HG02884 (cell line): ENCODE data around the gene TXNDC11.

Experiments used
- ATAC-seq: cut with Tn5 transposase; IDR thresholded peaks from one replicate; pipeline ENCODE4 v1.9.1; 2021; ENCODE audit warnings: mild to moderate bottlenecking, moderate library complexity; ENCODE audit not compliant: unreplicated experiment

TXNDC11 gene

GRCh38 chr16:11691771-11692170 is 50.9 kb downstream of the TXNDC11 start:
- ATAC-seq: no peak

GRCh38 chr16:11691235-11691634 is 51.4 kb downstream of the TXNDC11 start:
- ATAC-seq: no peak

DNA sequence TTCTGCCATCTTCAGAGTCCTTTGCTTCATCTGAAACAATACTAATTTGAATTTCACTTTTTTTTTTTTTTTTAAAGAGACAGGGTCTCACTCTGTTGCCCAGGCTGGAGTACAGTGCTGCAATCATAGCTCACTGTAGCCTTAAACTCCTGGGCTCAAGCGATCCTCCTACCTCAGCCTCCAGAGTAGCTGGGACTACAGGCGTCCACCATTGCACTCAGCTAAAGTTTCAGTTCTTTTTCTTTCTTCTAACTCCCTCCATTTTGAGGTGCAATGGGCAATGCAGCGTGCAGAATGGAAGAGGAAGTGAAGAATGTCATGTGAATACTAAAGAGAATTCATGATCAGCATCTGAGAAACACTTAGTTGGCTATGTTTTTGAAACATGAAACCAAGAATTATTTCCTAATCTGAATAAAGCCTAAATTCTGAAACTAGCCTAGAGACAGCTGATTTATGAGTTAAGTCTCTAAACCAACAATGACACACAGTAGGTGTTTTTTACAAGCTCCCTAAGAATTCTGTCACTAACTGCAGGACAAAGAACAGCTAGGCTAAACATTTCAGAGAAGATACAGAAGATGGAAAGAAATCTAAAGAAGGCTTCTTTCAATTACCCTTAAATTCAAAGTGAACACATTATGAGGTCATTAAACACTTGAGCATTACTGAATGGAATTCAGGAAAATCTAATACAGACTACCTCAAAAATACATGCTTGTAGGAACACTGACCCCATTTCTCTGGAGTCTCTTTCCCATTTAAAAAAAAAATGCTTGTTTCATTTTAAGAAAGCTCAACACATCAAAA is 53.4 kb downstream of the TXNDC11 start:
- peak; percentile 72 for ATAC-seq

DNA sequence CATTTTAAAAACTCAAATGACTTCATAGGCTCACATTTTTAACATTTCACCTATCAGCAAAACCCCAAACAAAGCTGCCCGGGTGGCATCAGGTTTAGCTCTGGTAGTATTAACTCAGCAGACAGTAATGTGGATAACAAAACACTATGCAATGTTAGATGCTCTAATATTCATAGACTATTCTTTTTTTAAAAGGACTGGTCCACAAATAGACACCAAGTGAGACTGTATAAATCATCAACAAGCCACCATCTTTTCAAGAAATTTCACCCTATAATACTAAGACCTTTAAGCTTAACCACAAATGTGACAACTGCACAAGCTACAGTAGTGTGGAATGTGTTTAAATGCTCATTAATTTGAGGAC is 54.2 kb downstream of the TXNDC11 start:
- ATAC-seq: no peak

DNA sequence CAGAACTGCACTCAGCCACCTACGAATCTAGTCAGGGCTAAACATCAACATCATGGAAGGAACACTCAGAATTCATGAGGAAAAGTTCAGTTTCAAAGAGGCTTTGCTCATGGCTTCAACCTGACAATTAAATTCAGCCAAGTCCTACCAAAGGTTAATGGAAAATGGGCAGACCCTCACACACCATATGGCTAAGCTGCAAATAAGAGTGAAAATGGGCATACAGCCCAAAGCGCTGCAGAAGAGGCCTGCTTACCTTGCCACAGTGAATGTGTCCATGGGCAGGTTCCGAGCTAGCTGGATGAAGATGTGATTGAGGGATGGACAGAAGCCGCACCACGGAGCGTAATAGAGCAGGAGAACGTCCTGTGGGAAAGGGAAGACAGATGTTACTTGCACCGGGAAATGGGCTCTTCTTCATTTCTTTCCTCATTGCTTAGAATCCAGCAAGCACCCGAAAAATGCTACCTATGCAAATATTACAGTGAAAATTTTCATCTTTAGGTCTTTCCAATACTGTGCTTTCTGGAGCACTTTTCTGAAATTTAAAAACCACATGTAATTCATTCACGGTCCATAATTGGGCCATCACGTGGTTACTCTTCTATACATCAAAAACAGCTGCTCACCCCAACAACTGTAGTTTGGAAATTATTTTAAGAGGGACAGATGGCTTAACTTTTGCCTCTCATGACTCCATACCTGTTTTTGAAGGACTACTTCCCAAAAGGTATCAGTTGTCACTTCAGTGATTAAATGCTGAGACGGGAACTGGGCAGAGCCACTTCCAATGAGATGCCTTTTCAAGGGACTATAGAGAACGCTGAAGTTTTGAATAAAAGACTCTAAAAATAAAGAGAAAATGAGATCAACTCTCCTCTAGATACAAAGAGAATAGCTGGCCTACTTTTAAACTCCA is 54.8 kb downstream of the TXNDC11 start:
- ATAC-seq: no peak

DNA sequence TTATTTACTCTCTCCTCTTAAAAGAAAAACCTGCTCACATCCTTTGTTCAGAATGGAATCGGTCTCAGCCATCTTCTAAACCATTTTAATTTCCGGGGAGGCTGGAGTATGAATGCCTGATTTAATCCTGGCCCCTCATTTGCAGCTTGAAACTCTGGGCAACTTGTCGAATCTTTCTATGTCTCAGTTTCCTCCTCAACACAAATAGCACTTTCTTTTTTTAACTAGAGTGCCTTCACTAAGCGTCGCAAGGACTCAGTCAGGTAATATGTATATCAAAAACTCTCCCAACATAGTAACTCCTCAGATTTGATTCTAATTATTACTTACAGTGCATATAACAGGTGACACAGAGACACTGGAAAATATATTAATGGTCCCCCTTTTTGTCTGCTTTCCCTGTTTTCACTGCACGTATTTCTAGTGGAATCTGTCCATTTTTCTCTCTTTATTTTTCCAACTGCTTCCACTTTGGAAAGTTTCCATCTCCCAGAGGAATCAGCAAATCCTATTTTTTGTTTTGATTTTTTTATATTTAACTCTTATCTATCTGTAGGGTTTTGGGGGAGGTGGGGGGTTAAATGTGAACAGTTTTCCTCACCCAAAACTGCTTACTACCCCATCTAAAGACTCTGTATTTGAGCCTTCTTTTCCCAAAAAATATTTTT is 55.8 kb downstream of the TXNDC11 start:
- no peak for ATAC-seq

- ATAC-seq: no peak
Measured at GRCh38 chr16:11685844-11686618, 56.6 kb downstream of the TXNDC11 start.

DNA sequence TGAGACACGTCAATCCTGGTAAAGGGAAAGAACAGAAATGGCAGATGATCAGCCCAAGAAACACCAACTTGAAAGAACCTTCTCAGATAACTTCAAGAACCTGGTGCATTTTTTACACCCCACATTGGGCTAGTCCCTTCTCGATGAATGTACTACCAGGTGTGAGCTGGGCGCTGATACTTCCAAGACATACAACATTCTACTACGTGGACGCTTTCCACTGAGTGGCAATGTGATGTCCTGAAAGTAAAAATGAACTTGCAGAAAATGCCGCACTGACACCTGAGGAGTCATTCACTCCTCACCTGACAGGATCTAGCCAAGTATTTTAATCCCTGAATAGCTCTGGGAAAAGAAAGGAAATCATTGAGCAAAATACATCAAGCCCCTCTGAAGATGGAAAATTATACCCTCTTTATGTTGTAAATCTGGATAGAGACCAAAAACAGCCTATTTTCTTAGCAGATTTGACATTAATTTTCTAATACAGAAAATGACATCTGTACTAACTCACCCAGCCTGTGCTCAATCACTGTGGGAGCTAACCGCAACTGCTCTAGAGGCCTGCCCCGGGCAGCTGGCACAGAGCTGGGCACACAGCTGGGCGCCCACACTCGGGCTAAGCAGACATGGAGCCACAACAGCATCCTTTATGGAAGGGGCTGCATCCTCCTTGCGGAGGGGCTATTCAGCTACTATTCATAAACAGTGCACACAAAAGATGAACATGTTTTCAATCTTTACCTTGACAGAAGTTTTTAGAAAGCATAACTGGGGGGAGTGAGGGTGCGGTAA is 58.2 kb downstream of the TXNDC11 start:
- no peak for ATAC-seq

DNA sequence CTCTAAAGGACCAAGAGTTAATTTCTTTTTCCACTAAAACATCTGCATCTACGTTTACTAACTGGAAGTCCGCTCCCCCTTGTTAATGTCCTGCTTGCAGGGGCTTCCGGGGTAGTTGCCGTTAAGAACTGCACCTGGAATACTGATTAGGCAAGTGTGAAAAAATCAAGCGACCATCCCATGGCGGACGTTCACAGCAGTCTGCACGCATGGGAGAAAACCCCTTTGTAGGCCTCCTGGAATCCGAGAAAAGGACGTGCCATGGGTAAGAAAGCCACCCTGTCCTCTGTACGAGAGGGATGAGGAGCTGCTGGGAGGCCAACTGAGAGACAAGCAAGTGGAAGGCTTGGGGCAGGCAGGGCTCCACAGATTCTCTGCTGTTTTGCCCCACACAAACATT is 59.5 kb downstream of the TXNDC11 start:
- ATAC-seq: no peak

- no peak for ATAC-seq
Measured at GRCh38 chr16:11682655-11683096, 60.0 kb downstream of the TXNDC11 start.

DNA sequence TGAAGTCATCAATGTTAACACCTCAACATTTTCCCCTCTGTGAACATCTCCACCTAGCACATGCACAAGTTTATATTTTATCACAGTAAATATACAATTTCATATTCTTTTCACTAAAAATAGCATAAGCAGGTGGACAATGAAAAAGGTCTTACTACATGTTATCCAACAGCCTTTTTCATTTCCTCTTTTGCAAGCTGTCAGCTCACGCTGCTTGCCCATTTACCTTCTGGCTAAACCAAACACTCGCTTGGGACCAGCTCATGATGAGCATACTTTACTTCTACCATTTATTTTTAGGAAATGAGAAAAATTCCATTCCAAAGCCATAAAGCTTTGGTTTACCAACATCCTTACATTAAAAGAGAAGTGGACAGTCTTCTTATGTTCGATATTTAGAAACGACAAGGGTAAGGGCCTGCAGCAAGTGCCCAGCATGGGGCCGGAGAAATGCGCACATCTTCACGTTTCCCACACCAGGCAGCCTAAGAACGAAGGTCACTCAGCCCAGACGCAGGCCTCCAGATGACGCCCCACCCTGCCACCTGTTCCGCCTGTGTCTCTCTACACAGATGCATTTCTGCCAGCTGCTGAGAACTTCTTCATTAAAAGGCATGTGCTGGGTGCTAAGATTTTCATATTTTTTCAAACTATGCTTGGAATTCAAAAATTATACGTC is 60.5 kb downstream of the TXNDC11 start:
- no peak for ATAC-seq

DNA sequence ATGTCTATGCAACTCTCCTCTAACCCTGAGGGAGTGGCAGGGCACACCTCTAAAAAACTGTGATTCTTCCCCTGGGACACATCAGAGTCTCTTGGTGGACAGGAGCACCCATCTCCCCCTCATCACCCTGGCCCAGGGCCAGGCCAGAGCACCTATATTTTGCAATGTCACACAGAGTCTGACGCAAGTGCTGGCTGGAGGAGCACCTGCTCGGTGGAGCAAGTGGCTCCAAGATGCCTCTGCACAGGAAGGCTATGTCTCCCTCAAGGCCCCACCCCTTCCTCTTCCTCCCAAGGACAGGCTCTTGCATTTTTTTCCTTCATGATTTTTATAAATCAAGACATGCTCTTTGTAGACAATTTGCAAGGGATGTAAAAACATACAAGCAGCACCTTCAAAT is 61.1 kb downstream of the TXNDC11 start:
- no peak for ATAC-seq

- ATAC-seq: no peak
Measured at GRCh38 chr16:11679941-11680911, 62.4 kb downstream of the TXNDC11 start.

DNA sequence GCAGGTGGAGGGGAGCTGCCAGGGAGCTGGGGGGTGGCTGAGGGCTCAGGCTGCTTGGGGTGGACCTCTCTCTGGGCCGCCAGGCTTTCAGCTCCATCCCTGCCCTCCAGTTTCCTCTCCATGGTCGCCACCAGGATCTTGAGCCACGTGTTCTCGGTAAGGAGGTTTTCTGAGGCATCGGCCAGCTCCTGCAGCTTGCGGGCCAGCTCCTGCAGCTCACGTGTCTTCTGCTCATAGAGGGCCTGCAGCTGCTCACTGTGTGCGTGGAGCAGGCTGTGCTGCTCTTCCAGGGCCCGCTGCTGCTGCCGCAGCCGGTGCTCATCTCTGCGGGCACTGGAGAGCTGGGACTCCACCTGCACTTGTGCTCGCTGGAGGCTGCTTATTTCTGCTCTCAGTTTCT is 63.4 kb downstream of the TXNDC11 start:
- no peak for ATAC-seq

DNA sequence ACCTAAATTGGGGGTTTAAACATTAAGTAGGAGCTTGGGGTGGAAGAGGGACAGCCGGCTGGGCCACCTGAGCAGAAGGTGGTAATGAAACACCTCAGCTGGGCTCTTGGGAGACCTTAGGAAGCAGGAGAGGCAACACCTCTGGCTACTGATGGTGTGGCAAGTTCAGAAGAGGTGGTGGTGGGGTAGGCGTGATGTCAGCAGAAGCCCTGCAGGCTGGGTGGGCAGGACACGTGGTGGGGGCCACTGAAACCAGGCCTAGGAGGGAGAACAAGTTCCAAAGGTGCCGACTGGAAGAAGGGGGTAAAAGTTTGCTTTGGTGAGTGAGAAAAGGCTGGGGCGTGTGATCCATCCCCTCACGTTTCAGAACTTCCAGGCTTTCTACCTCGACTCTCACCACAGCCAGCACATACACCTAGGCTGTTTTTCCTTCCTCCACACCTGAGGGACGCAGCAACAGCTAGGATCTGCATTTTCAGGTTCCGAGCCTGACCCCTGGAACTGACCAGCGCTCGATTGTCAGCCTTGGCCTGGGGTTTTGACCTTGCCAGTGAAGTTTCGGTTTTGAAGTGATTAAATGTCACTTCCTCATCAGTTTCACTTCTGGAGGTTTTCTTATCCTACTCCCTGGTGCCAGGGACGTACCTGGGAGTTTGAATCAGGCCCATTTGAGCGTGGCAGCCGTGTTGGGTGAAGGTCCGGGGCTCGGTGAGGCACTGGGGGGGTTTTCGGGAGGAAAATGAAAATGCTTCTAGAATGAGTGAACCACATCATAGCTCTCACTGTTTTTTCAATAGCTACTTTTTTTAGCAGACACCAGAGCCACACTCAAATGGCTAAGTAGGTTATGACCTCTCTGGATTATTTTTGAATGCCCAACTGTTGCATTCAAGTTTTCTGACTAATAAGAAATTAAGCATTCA is 64.4 kb downstream of the TXNDC11 start:
- ATAC-seq: no peak

DNA sequence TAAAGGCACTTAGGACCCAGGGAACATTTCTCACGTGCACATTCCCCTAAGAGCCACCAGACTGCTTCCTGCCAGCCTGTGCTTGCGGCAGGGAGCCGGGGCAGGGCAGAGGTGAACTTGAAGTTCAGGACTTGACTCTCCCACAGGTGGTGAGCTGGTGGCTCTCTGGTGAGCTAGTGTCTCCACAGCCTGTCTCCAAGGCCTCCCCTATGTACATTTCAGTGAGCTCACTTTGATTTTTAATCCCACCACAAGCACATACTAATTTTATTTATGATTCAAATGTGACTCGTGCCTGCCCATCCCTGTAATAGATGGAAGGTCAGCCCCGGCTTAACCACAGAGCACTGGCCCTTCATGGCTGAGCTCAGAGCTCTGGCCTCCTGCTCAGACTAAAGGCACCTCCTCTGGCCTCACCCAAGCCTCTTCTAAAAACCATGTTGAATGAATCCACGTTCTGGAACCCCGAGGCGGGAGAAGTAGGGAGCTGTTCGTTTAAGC is 65.2 kb downstream of the TXNDC11 start:
- ATAC-seq: no peak

GRCh38 chr16:11676799-11677198 is 65.9 kb downstream of the TXNDC11 start:
- ATAC-seq: no peak
